IMR-90 (cell line): Measurements from ENCODE around the gene ANKIB1. TPM values are rescaled to one million over a fixed set of nuclear protein-coding genes. Genes with fewer than 3 reads are reported as not detected.

Source experiments
- ATAC-seq: fragments of 200-7000 bp; cut with Tn5 transposase; 2 replicates; pipeline ENCODE4 v1.9.1; 2020; ENCODE audit warnings: low read depth, mild to moderate bottlenecking, moderate library complexity
- BruUV-seq: library from RNA; stranded (reverse); fragments of 400-500 nt; replicated peaks from 2 replicates; lab custom pipeline; 2021; lab: Mats Ljungman, UMichigan
- CTCF ChIA-PET: fragments of 300-600 bp; formaldehyde crosslinking; extraction: SDS; loops from one replicate; lab custom pipeline; 2021; ENCODE audit warnings: antibody characterized with exemption; lab: Yijun Ruan, JAX
- POLR2A ChIA-PET: fragments of 300-600 bp; sonication (Branson Sonifier 250); formaldehyde crosslinking; loops from one replicate; lab custom pipeline; 2022; ENCODE audit warnings: antibody characterized with exemption; ENCODE audit not compliant: unreplicated experiment; lab: Charles Lee
- DNase-seq: peaks from one replicate; pipeline ENCODE4 v3.0.0; 2013
- H2AFZ ChIP-seq: replicated peaks from 2 replicates; pipeline ENCODE3; 2013; ENCODE audit warnings: low read length, mild to moderate bottlenecking; ENCODE audit not compliant: poor library complexity
- H2AK5ac ChIP-seq: 2 replicates; pipeline ENCODE4 v1.6.1; 2013; ENCODE audit warnings: low read depth, low read length, inconsistent platforms
- H2AK9ac ChIP-seq: replicated peaks from 2 replicates; pipeline ENCODE3; 2013; ENCODE audit warnings: mild to moderate bottlenecking, low read depth, low read length, moderate library complexity; ENCODE audit not compliant: poor library complexity
- H2BK120ac ChIP-seq: 2 replicates; pipeline ENCODE4 v1.6.1; 2013; ENCODE audit warnings: low read depth, low read length, inconsistent platforms
- H2BK15ac ChIP-seq: 3 replicates; pipeline ENCODE4 v1.6.1; 2013; ENCODE audit warnings: low read depth, low read length, inconsistent platforms
- H2BK20ac ChIP-seq: 2 replicates; pipeline ENCODE4 v1.6.1; 2013; ENCODE audit warnings: low read depth, mild to moderate bottlenecking, inconsistent platforms, low read length, moderate library complexity
- H2BK5ac ChIP-seq: 2 replicates; pipeline ENCODE4 v1.6.1; 2013; ENCODE audit warnings: mild to moderate bottlenecking, low read depth, low read length, inconsistent platforms; ENCODE audit not compliant: poor library complexity, severe bottlenecking
- H3K14ac ChIP-seq: replicated peaks from 2 replicates; pipeline ENCODE4 v1.6.1; 2013; ENCODE audit warnings: low read depth, low read length, inconsistent platforms
- H3K18ac ChIP-seq: 2 replicates; pipeline ENCODE4 v1.6.1; 2013; ENCODE audit warnings: low read depth, low read length, control low read depth
- H3K23ac ChIP-seq: 2 replicates; pipeline ENCODE4 v1.6.1; 2013; ENCODE audit warnings: low read depth, low read length, inconsistent platforms
- H3K27ac ChIP-seq: 2 replicates; pipeline ENCODE4 v1.5.1; 2013; ENCODE audit warnings: mild to moderate bottlenecking, control low read depth, low read length; ENCODE audit not compliant: insufficient read depth
- H3K27me3 ChIP-seq: 2 replicates; pipeline ENCODE4 v1.6.1; 2013; ENCODE audit warnings: low read length; ENCODE audit not compliant: control insufficient read depth, insufficient read depth
- H3K36me3 ChIP-seq: 2 replicates; pipeline ENCODE4 v1.6.1; 2013; ENCODE audit warnings: low read length, mixed read lengths; ENCODE audit not compliant: control insufficient read depth, insufficient read depth
- H3K4ac ChIP-seq: 2 replicates; pipeline ENCODE4 v1.6.1; 2013; ENCODE audit warnings: low read depth, low read length, inconsistent platforms
- H3K4me1 ChIP-seq: 2 replicates; pipeline ENCODE4 v1.6.1; 2013; ENCODE audit warnings: low read length, mixed read lengths; ENCODE audit not compliant: control insufficient read depth, insufficient read depth
- H3K4me2 ChIP-seq: 2 replicates; pipeline ENCODE4 v1.6.1; 2013; ENCODE audit warnings: low read depth, mild to moderate bottlenecking, control low read depth, low read length, moderate library complexity
- H3K4me3 ChIP-seq: 2 replicates; pipeline ENCODE4 v1.5.1; 2013; ENCODE audit warnings: low read depth, mild to moderate bottlenecking, control low read depth, low read length, moderate library complexity; ENCODE audit not compliant: insufficient read depth
- H3K56ac ChIP-seq: 2 replicates; pipeline ENCODE4 v1.6.1; 2013; ENCODE audit warnings: low read length, inconsistent platforms; ENCODE audit not compliant: insufficient read depth; ENCODE audit errors: extremely low read depth
- H3K79me1 ChIP-seq, 2 experiments: 2 replicates each; pipeline ENCODE4 v1.6.1; 2013; ENCODE audit warnings: low read length in 2 of 2, inconsistent platforms in 1 of 2, low read depth in 1 of 2
- H3K9ac ChIP-seq: 2 replicates; pipeline ENCODE4 v1.6.1; 2013; ENCODE audit warnings: low read depth, low read length, control low read depth
- H3K9me1 ChIP-seq: 2 replicates; pipeline ENCODE4 v1.6.1; 2013; ENCODE audit warnings: low read length, inconsistent platforms; ENCODE audit not compliant: insufficient read depth
- H3K9me3 ChIP-seq: 2 replicates; pipeline ENCODE4 v1.6.1; 2013; ENCODE audit warnings: low read length; ENCODE audit not compliant: control insufficient read depth, insufficient read depth
- H4K20me1 ChIP-seq: 2 replicates; pipeline ENCODE4 v1.6.1; 2013; ENCODE audit warnings: low read length, inconsistent platforms; ENCODE audit not compliant: insufficient read depth
- H4K5ac ChIP-seq: 2 replicates; pipeline ENCODE4 v1.6.1; 2013; ENCODE audit warnings: mild to moderate bottlenecking, low read depth, low read length, control low read depth
- H4K8ac ChIP-seq, 2 experiments: 2 replicates each; pipeline ENCODE4 v1.6.1; 2013; ENCODE audit warnings: low read depth in 2 of 2, low read length in 2 of 2, control low read depth in 1 of 2, inconsistent platforms in 1 of 2
- H4K91ac ChIP-seq: 2 replicates; pipeline ENCODE4 v1.6.1; 2013; ENCODE audit warnings: low read depth, low read length, inconsistent platforms; ENCODE audit not compliant: insufficient read depth
- BHLHE40 ChIP-seq: fragments of 150-350 bp; IDR thresholded peaks from 2 replicates; pipeline ENCODE4 v1.6.1; 2016; ENCODE audit warnings: mild to moderate bottlenecking, low read depth, low read length
- CEBPB ChIP-seq: IDR thresholded peaks from 2 replicates; pipeline ENCODE4 v1.6.1; 2012; ENCODE audit warnings: low read depth, low read length, improper control_type of control experiment
- CHD1 ChIP-seq: IDR thresholded peaks from 2 replicates; pipeline ENCODE4 v1.6.1; 2012; ENCODE audit warnings: low read depth, low read length, improper control_type of control experiment
- FOS ChIP-seq: fragments of 150-350 bp; IDR thresholded peaks from 2 replicates; pipeline ENCODE4 v1.6.1; 2016; ENCODE audit warnings: low read depth, low read length
- MAFK ChIP-seq: IDR thresholded peaks from 2 replicates; pipeline ENCODE4 v1.6.1; 2012; ENCODE audit warnings: low read depth, low read length, improper control_type of control experiment
- MAZ ChIP-seq: IDR thresholded peaks from 2 replicates; pipeline ENCODE4 v1.6.1; 2012; ENCODE audit warnings: low read depth, mild to moderate bottlenecking, low read length, improper control_type of control experiment, moderate library complexity, borderline replicate concordance
- MXI1 ChIP-seq: IDR thresholded peaks from 2 replicates; pipeline ENCODE4 v1.6.1; 2012; ENCODE audit warnings: low read depth, mild to moderate bottlenecking, low read length, moderate library complexity, borderline replicate concordance
- NFE2L2 ChIP-seq: fragments of 150-350 bp; IDR thresholded peaks from 2 replicates; pipeline ENCODE4 v1.6.1; 2016; ENCODE audit warnings: low read depth, mild to moderate bottlenecking, low read length
- POLR2A ChIP-seq: IDR thresholded peaks from 2 replicates; pipeline ENCODE4 v1.6.1; 2012; ENCODE audit warnings: mild to moderate bottlenecking, low read depth, low read length
- RAD21 ChIP-seq: IDR thresholded peaks from 2 replicates; pipeline ENCODE4 v1.6.1; 2012; ENCODE audit warnings: low read length, improper control_type of control experiment
- RCOR1 ChIP-seq: IDR thresholded peaks from 2 replicates; pipeline ENCODE4 v1.6.1; 2012; ENCODE audit warnings: mild to moderate bottlenecking, low read length, improper control_type of control experiment; ENCODE audit not compliant: insufficient replicate concordance
- RFX5 ChIP-seq: IDR thresholded peaks from 2 replicates; pipeline ENCODE4 v1.8.0; 2012; ENCODE audit warnings: low read depth, mild to moderate bottlenecking, low read length, moderate library complexity
- SMC3 ChIP-seq: fragments of 150-350 bp; IDR thresholded peaks from 2 replicates; pipeline ENCODE4 v1.6.1; 2016; ENCODE audit warnings: low read depth, mild to moderate bottlenecking, antibody characterized with exemption, low read length, moderate library complexity
- WGBS, 2 experiments: methylation state at CpG; one replicate each; pipeline versions ENCODE4 v1.1.5 to v1.1.7; 2013; ENCODE audit warnings: missing lambda C conversion rate in 2 of 2; ENCODE audit not compliant: insufficient read length in 1 of 2; ENCODE audit errors: extremely low coverage in 2 of 2; 5-methylcytosine and 5-hydroxymethylcytosine counted together
- dilution Hi-C: fragments of 300-500 bp; cut with HindIII; formaldehyde crosslinking; loops from one replicate; pipeline ENCODE4 v1.14.3; 2018; ENCODE audit warnings: low sequenced_read_pairs; ENCODE audit not compliant: unreplicated experiment
- in situ Hi-C: fragments of 300-500 bp; cut with MboI; formaldehyde crosslinking; loops from 3 replicates; pipeline ENCODE4 v1.14.3; 2019; ENCODE audit warnings: low sequenced_read_pairs, inconsistent platforms, mixed read lengths
- intact Hi-C: fragments of 100-400 bp; cut with micrococcal nuclease; formaldehyde crosslinking; loops from 2 replicates; pipeline ENCODE4 v1.10.0; 2022
- polyA plus RNA-seq, 3 experiments: library from polyadenylated mRNA; depleted of rRNA; stranded (reverse); fragments of >200 nt; gene quantifications; 2 replicates each; pipeline ENCODE4 v1.2.3, GENCODE V29; 2012; ENCODE audit warnings: low replicate concordance in 1 of 3
- total RNA-seq: library from RNA; depleted of rRNA; stranded (reverse); fragments of >200 nt; gene quantifications from 2 replicates; pipeline ENCODE4 v1.2.3, GENCODE V29; 2012
- TF ChIP-seq, protein P1 (sequence below): conservative IDR thresholded peaks from 2 replicates; pipeline ENCODE4 v1.5.1; 2012; ENCODE audit warnings: mild to moderate bottlenecking, low read depth, low read length, improper control_type of control experiment
- TF ChIP-seq, protein P2 (sequence below): fragments of 150-350 bp; IDR thresholded peaks from 2 replicates; pipeline ENCODE4 v1.6.1; 2016; ENCODE audit warnings: low read depth, mild to moderate bottlenecking, low read length, moderate library complexity, borderline replicate concordance
- TF ChIP-seq, protein P3 (sequence below): fragments of 150-350 bp; IDR thresholded peaks from 2 replicates; pipeline ENCODE4 v1.6.1; 2017; ENCODE audit warnings: mild to moderate bottlenecking, antibody characterized with exemption, low read length, low read depth

The ANKIB1 gene
- total and polyA plus RNA-seq, 2 of the 4 experiments (the other 2 are of a cell fraction): 18.7 to 33.9 TPM

DNA sequence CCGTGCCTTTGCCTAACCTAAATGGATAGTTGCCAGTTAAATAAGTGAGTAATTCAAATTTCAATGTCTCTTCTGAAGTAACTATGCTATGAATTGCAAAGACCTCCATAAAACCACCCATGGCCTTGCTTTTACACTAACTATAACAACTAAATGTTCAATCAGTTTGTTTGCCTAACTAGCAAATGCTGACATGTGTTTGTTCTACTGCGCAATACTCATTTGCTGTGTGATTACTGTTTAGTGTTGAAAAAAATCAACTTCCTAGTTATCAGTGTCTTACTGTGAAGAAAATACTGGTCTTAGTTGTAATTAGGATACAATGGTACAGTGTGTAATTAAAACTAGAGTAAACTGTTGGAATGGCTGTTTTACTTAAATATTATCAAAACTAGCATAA, 154.2 kb downstream of the ANKIB1 start:
- no peak for TF ChIP-seq RFX5
- TF ChIP-seq RAD21: no peak
- TF ChIP-seq CHD1: no peak
- no peak for TF ChIP-seq CEBPB
- TF ChIP-seq, protein P1, sequence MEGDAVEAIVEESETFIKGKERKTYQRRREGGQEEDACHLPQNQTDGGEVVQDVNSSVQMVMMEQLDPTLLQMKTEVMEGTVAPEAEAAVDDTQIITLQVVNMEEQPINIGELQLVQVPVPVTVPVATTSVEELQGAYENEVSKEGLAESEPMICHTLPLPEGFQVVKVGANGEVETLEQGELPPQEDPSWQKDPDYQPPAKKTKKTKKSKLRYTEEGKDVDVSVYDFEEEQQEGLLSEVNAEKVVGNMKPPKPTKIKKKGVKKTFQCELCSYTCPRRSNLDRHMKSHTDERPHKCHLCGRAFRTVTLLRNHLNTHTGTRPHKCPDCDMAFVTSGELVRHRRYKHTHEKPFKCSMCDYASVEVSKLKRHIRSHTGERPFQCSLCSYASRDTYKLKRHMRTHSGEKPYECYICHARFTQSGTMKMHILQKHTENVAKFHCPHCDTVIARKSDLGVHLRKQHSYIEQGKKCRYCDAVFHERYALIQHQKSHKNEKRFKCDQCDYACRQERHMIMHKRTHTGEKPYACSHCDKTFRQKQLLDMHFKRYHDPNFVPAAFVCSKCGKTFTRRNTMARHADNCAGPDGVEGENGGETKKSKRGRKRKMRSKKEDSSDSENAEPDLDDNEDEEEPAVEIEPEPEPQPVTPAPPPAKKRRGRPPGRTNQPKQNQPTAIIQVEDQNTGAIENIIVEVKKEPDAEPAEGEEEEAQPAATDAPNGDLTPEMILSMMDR: no peak
- TF ChIP-seq BHLHE40: no peak
- TF ChIP-seq, protein P2, sequence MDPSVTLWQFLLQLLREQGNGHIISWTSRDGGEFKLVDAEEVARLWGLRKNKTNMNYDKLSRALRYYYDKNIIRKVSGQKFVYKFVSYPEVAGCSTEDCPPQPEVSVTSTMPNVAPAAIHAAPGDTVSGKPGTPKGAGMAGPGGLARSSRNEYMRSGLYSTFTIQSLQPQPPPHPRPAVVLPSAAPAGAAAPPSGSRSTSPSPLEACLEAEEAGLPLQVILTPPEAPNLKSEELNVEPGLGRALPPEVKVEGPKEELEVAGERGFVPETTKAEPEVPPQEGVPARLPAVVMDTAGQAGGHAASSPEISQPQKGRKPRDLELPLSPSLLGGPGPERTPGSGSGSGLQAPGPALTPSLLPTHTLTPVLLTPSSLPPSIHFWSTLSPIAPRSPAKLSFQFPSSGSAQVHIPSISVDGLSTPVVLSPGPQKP: no peak
- TF ChIP-seq NFE2L2: no peak
- TF ChIP-seq, protein P3, sequence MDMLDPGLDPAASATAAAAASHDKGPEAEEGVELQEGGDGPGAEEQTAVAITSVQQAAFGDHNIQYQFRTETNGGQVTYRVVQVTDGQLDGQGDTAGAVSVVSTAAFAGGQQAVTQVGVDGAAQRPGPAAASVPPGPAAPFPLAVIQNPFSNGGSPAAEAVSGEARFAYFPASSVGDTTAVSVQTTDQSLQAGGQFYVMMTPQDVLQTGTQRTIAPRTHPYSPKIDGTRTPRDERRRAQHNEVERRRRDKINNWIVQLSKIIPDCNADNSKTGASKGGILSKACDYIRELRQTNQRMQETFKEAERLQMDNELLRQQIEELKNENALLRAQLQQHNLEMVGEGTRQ: no peak
- no peak for TF ChIP-seq RCOR1
- TF ChIP-seq MAFK: no peak
- TF ChIP-seq POLR2A: no peak
- TF ChIP-seq SMC3: no peak
- TF ChIP-seq MAZ: no peak
- TF ChIP-seq MXI1: no peak
- TF ChIP-seq FOS: no peak
- ATAC-seq: no peak

More for the DNA sequence above, 154.2 kb downstream of the ANKIB1 start:
- in situ Hi-C loops: no loop called here
- H3K4me3 ChIP-seq: no peak overlapping the region
- H2AK9ac ChIP-seq: no peak overlapping the region
- ChIA-PET POLR2A (no interaction called here), CTCF (no interaction called here)
- intact Hi-C loops: no loop called here
- no peak overlapping the region for H2BK120ac ChIP-seq
- no peak overlapping the region for H2AFZ ChIP-seq
- no TSS peak for BruUV-seq
- no peak overlapping the region for H3K27ac ChIP-seq
- H3K56ac ChIP-seq: no peak overlapping the region
- DNase-seq: no peak
- H4K20me1 ChIP-seq: no peaks in the 10 kb centered on the region; the same call in 1 of the 2 replicates
- no peak overlapping the region for H4K8ac ChIP-seq
- dilution Hi-C loops: no loop called here
- WGBS, 2 experiments: no CpG with 5 or more reads among the region's 2 CpGs
- no peak overlapping the region for H3K9ac ChIP-seq
- H3K4me2 ChIP-seq: no peak overlapping the region
- H3K4ac ChIP-seq: no peak overlapping the region
- no peak overlapping the region for H4K91ac ChIP-seq
- H3K18ac ChIP-seq: no peak overlapping the region
- no peak overlapping the region for H3K14ac ChIP-seq
- H2BK15ac ChIP-seq: no peak overlapping the region
- H3K9me3 ChIP-seq: no peaks in the 10 kb centered on the region
- no peaks in the 10 kb centered on the region for H3K79me1 ChIP-seq
- H3K36me3 ChIP-seq: peaks cover 21% of the 10 kb centered on the region
- no peak overlapping the region for H3K23ac ChIP-seq
- no peak overlapping the region for H4K5ac ChIP-seq
- H2BK5ac ChIP-seq: no peak overlapping the region
- no peaks in the 10 kb centered on the region for H3K27me3 ChIP-seq
- 0 out of 2 replicates have a peak, but pooled peaks cover 4% of the 10 kb centered on the region for H3K9me1 ChIP-seq
- no peak overlapping the region for H2AK5ac ChIP-seq
- peaks cover 2% of the 10 kb centered on the region for H3K4me1 ChIP-seq
- no peak overlapping the region for H2BK20ac ChIP-seq
